Measurements from ENCODE around the gene SNHG17. TPM values are rescaled to one million over a fixed set of nuclear protein-coding genes. Genes with fewer than 3 reads are reported as not detected.

SNHG17 gene
- polyA plus RNA-seq, 1 experiment = 41.4 TPM

DNA sequence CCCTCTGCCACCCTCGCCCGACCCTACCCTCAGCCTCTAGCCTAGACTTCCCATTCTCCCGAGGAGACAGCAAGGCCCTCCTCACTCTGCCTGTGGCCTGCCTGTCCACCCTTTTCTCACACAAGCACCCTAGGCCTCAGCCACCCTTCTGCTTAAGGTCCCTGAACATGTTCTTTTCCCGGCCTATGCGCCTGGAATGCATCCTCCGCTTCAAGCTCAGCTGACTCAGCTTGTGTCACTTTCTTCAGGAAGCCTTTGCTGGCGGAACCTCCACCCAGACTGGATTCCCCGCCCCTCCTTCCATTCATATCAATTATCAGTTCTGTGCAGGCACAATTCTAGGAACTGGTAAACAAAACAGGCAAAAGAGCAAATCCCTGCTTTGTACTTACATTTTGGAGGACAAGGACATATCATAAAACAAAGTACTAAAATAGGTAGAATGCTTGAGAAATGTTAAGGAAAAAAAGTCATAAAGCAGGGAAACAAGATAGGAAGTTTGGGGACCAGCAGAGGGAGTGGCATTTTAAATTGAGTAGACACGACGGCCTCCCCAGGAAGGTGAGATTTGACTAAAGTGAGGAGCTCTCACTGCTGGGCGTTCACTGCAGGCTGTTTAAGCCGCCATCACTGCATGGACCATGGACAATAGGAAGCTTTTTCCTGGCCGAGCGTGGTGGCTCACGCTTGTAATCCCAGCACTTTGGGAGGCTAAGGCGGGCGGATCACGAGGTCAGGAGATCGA lies 17.9 kb upstream of the SNHG17 start:
- H3K27me3 ChIP-seq (ENCODE audit: control insufficient read depth, insufficient read depth, low read length) = peaks cover 2% of the 10 kb centered on the region; the same call in 1 of the 2 replicates
- TF ChIP-seq CTCF (IDR thresholded peaks at IDR 0.05; ENCODE audit: insufficient read depth, low read depth, low read length) = no peak
- CTCF ChIA-PET = interaction anchor here (0.7 to 2.3 kb wide), 4 partner anchors 18 to 50 kb away, joined by 3 to 8 read pairs (median 5); partner anchors contain the start of gene SNHG17

GRCh38 chr20:38450412-38450975 lies 15.4 kb upstream of the SNHG17 start:
- Histone ChIP-seq H3K36me3 (ENCODE audit: control insufficient read depth, insufficient read depth, low read length) (peaks cover 4% of the 10 kb centered on the region), H3K4me3 (ENCODE audit: low read depth, low read length) (no peak overlapping the region), H3K27me3 (ENCODE audit: control insufficient read depth, insufficient read depth, low read length) (no peaks in the 10 kb centered on the region)
- DNase-seq (ENCODE audit: low read depth) = no peak
- ChIA-PET CTCF (no interaction called here), POLR2A (no interaction called here)
- no peak for TF ChIP-seq CTCF (IDR thresholded peaks at IDR 0.05; ENCODE audit: insufficient read depth, low read depth, low read length)

More for the DNA sequence above, 17.9 kb upstream of the SNHG17 start:
- no peak overlapping the region for H3K4me3 ChIP-seq (ENCODE audit: low read depth, low read length)
- no peak for DNase-seq (ENCODE audit: low read depth)
- H3K36me3 ChIP-seq (ENCODE audit: control insufficient read depth, insufficient read depth, low read length) = peaks cover 4% of the 10 kb centered on the region
- POLR2A ChIA-PET = no interaction called here

DNA sequence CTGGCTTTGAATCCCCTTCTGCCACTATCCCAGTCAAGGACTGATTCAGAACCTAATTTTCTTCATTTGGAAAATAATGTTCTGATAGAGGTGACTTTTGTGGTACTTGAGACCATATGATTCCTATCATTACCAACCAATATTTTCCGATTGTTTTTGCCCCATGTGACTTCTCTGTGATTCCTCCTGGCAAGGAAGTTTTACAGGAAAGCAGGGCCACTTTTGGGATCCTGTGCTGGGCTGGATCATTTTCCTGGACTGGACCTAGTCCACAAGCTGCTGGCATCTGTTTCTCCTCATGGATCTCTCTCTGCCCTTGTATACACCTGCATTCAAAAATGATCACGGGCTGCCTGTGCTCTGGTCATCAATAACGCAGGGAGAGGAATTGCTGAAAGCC lies 13.9 kb upstream of the SNHG17 start:
- ChIA-PET CTCF (interaction anchor here (1.1 kb wide), 1 partner anchor 23 kb away, joined by 4 read pairs; the partner anchor contains the start of gene RALGAPB), POLR2A (no interaction called here)
- H3K27me3 ChIP-seq (ENCODE audit: control insufficient read depth, insufficient read depth, low read length) = no peaks in the 10 kb centered on the region
- H3K4me3 ChIP-seq (ENCODE audit: low read depth, low read length) = no peak overlapping the region
- peaks cover 4% of the 10 kb centered on the region for H3K36me3 ChIP-seq (ENCODE audit: control insufficient read depth, insufficient read depth, low read length)
- TF ChIP-seq CTCF (IDR thresholded peaks at IDR 0.05; ENCODE audit: insufficient read depth, low read depth, low read length) = no peak
- DNase-seq (ENCODE audit: low read depth) = no peak

GRCh38 chr20:38447931-38448675 lies 13.0 kb upstream of the SNHG17 start:
- no peak for TF ChIP-seq CTCF (IDR thresholded peaks at IDR 0.05; ENCODE audit: insufficient read depth, low read depth, low read length)
- Histone ChIP-seq H3K27me3 (ENCODE audit: control insufficient read depth, insufficient read depth, low read length) (no peaks in the 10 kb centered on the region), H3K36me3 (ENCODE audit: control insufficient read depth, insufficient read depth, low read length) (peaks cover 4% of the 10 kb centered on the region), H3K4me3 (ENCODE audit: low read depth, low read length) (no peak overlapping the region)
- ChIA-PET CTCF (interaction anchor here (1.0 to 5.4 kb wide), 4 partner anchors 10 to 37 kb away, joined by 3 to 58 read pairs (median 6); partner anchors contain the start of genes RALGAPB and SNHG17), POLR2A (no interaction called here)
- no peak for DNase-seq (ENCODE audit: low read depth)

GRCh38 chr20:38447251-38447661 lies 12.1 kb upstream of the SNHG17 start:
- DNase-seq (ENCODE audit: low read depth) = no peak
- Histone ChIP-seq H3K36me3 (ENCODE audit: control insufficient read depth, insufficient read depth, low read length) (peaks cover 4% of the 10 kb centered on the region), H3K4me3 (ENCODE audit: low read depth, low read length) (peak overlapping the region; percentile 79), H3K27me3 (ENCODE audit: control insufficient read depth, insufficient read depth, low read length) (peaks cover 1% of the 10 kb centered on the region; the same call in 1 of the 2 replicates)
- no peak for TF ChIP-seq CTCF (IDR thresholded peaks at IDR 0.05; ENCODE audit: insufficient read depth, low read depth, low read length)
- ChIA-PET CTCF (interaction anchor here (0.7 to 5.4 kb wide), 8 partner anchors 8 to 39 kb away, joined by 3 to 58 read pairs (median 6); partner anchors contain the start of genes RALGAPB and SNHG17), POLR2A (interaction anchor here (1.5 kb wide), 1 partner anchor 12 kb away, joined by 8 read pairs; the partner anchor contains the start of gene SNHG17)

Measured in BJ (cell line).